Mesothelial cell of epicardium (in vitro differentiated cells): ENCODE results near the gene TMEM181. TPM values are rescaled to one million over a fixed set of nuclear protein-coding genes. Genes with fewer than 3 reads are reported as not detected.
"Not testable (repeated sequence)": the region's sequence is repeated elsewhere in the genome, so short reads cannot be mapped to it uniquely, and the experiment has no call there.

Source experiments
- DNase-seq, 2 experiments: peaks; one replicate each; pipeline ENCODE4 v3.0.0; 2021; ENCODE audit warnings: low spot score in 2 of 2; ENCODE audit not compliant: unreplicated experiment in 2 of 2
- H3K27ac Mint-ChIP-seq: 2 replicates; pipeline ENCODE4 v1.8.0; 2021; ENCODE audit warnings: mixed read lengths
- H3K27me3 Mint-ChIP-seq: 2 replicates; pipeline ENCODE4 v1.8.0; 2021; ENCODE audit warnings: low read depth, mixed read lengths
- H3K36me3 Mint-ChIP-seq: 2 replicates; pipeline ENCODE4 v1.8.0; 2021; ENCODE audit warnings: mixed read lengths
- H3K4me1 Mint-ChIP-seq: 2 replicates; pipeline ENCODE4 v1.8.0; 2021; ENCODE audit warnings: mixed read lengths
- H3K4me3 Mint-ChIP-seq: 2 replicates; pipeline ENCODE4 v1.8.0; 2021; ENCODE audit warnings: mild to moderate bottlenecking, moderate library complexity, mixed read lengths
- H3K9me3 Mint-ChIP-seq: 2 replicates; pipeline ENCODE4 v1.8.0; 2021; ENCODE audit warnings: mixed read lengths
- CTCF ChIP-seq: fragments of 200-600 bp; sonication (generic); IDR thresholded peaks from one replicate; pipeline ENCODE4 v1.5.0; 2021; ENCODE audit warnings: antibody characterized with exemption; ENCODE audit not compliant: unreplicated experiment
- total RNA-seq: library from RNA; stranded (reverse); gene quantifications from 3 replicates; pipeline ENCODE4 v1.2.1, GENCODE V29; 2021

Gene TMEM181
- total RNA-seq, 1 donor from 2014 or later: 23.8 TPM

GRCh38 chr6:158604048-158604406 is 44.1 kb downstream of the TMEM181 start:
- no peaks in the 10 kb centered on the region for H3K27me3 Mint-ChIP-seq
- peaks cover 2% of the 10 kb centered on the region for H3K4me1 Mint-ChIP-seq
- DNase-seq: no peak
- no peak overlapping the region for H3K4me3 Mint-ChIP-seq
- TF ChIP-seq CTCF: no peak
- no peak overlapping the region for H3K27ac Mint-ChIP-seq
- H3K36me3 Mint-ChIP-seq: peaks cover 22% of the 10 kb centered on the region
- no peaks in the 10 kb centered on the region for H3K9me3 Mint-ChIP-seq

- Mint-ChIP-seq H3K9me3 (no peaks in the 10 kb centered on the region), H3K36me3 (peaks cover 19% of the 10 kb centered on the region), H3K4me3 (no peak overlapping the region), H3K27ac (no peak overlapping the region), H3K4me1 (peaks cover 2% of the 10 kb centered on the region), H3K27me3 (no peaks in the 10 kb centered on the region)
- peak; percentile 72 for TF ChIP-seq CTCF
- peak in 1 of 2 experiments; percentile 68 for DNase-seq
Measured at GRCh38 chr6:158605266-158605878, 45.5 kb downstream of the TMEM181 start.

GRCh38 chr6:158606011-158606410 is 46.1 kb downstream of the TMEM181 start:
- H3K27me3 Mint-ChIP-seq, H3K9me3 Mint-ChIP-seq, H3K4me1 Mint-ChIP-seq, H3K4me3 Mint-ChIP-seq, H3K27ac Mint-ChIP-seq, DNase-seq: not testable (repeated sequence)
- peaks cover 19% of the 10 kb centered on the region for H3K36me3 Mint-ChIP-seq

- peaks cover 15% of the 10 kb centered on the region for H3K4me1 Mint-ChIP-seq
- no peak overlapping the region for H3K4me3 Mint-ChIP-seq
- no peak for DNase-seq
- peaks cover 17% of the 10 kb centered on the region for H3K36me3 Mint-ChIP-seq
- H3K27me3 Mint-ChIP-seq: no peaks in the 10 kb centered on the region
- no peak for TF ChIP-seq CTCF
- no peak overlapping the region for H3K27ac Mint-ChIP-seq
- no peaks in the 10 kb centered on the region for H3K9me3 Mint-ChIP-seq
Measured at GRCh38 chr6:158606935-158607334, 47.0 kb downstream of the TMEM181 start.

- H3K27me3 Mint-ChIP-seq: no peaks in the 10 kb centered on the region
- H3K36me3 Mint-ChIP-seq: peaks cover 12% of the 10 kb centered on the region
- DNase-seq: no peak
- H3K4me3 Mint-ChIP-seq: no peak overlapping the region
- TF ChIP-seq CTCF: no peak
- no peak overlapping the region for H3K27ac Mint-ChIP-seq
- H3K4me1 Mint-ChIP-seq: peaks cover 22% of the 10 kb centered on the region
- H3K9me3 Mint-ChIP-seq: no peaks in the 10 kb centered on the region
Measured at GRCh38 chr6:158607411-158608170, 47.7 kb downstream of the TMEM181 start.

- H3K4me1 Mint-ChIP-seq: peaks cover 28% of the 10 kb centered on the region
- H3K9me3 Mint-ChIP-seq: no peaks in the 10 kb centered on the region
- peaks cover 10% of the 10 kb centered on the region for H3K36me3 Mint-ChIP-seq
- H3K27me3 Mint-ChIP-seq: no peaks in the 10 kb centered on the region
- no peak for TF ChIP-seq CTCF
- no peak overlapping the region for H3K27ac Mint-ChIP-seq
- H3K4me3 Mint-ChIP-seq: no peak overlapping the region
- no peak for DNase-seq
Measured at GRCh38 chr6:158608221-158608620, 48.3 kb downstream of the TMEM181 start.
